Naive thymus-derived CD4-positive, alpha-beta T cell (primary cell): Measurements from ENCODE around the gene NID1. TPM values are rescaled to one million over a fixed set of nuclear protein-coding genes. Genes with fewer than 3 reads are reported as not detected.
"Not testable (repeated sequence)": the region's sequence is repeated elsewhere in the genome, so short reads cannot be mapped to it uniquely, and the experiment has no call there.

Experiments
- ATAC-seq: fragments of 150-1000 bp; cut with Tn5 transposase; 2 replicates; pipeline ENCODE4 v1.10.0; 2021; ENCODE audit warnings: mild to moderate bottlenecking, moderate library complexity
- CTCF ChIA-PET: fragments of 350-600 bp; sonication (Branson Sonifier 250); formaldehyde crosslinking; loops from one replicate; lab custom pipeline; 2021; ENCODE audit warnings: antibody characterized with exemption; lab: Charles Lee
- POLR2A ChIA-PET: fragments of 350-600 bp; sonication (Branson Sonifier 250); formaldehyde crosslinking; loops from one replicate; lab custom pipeline; 2021; ENCODE audit warnings: antibody characterized with exemption, inconsistent platforms; lab: Charles Lee
- DNase-seq, 9 donors: peaks; one replicate each; pipeline versions ENCODE4 v3.0.0 to v3.0.0-alpha.2; 2020 to 2022; ENCODE audit warnings: mixed read lengths in 1 of 9
- H3K27ac ChIP-seq: one replicate; pipeline ENCODE4 v1.7.0; 2013; ENCODE audit warnings: mild to moderate bottlenecking, low read depth, low read length, moderate library complexity
- H3K27me3 ChIP-seq, 2 donors: one replicate each; pipeline ENCODE4 v1.7.0; 2013; ENCODE audit warnings: low read length in 2 of 2, mild to moderate bottlenecking in 2 of 2, moderate library complexity in 2 of 2; ENCODE audit not compliant: control insufficient read depth in 2 of 2, insufficient read depth in 2 of 2
- H3K36me3 ChIP-seq, 3 experiments: 1 replicate in 2 of 3; 2 replicates in 1 of 3; pipeline ENCODE4 v1.7.0; 2013; ENCODE audit warnings: low read length in 3 of 3, mild to moderate bottlenecking in 3 of 3, moderate library complexity in 1 of 3; ENCODE audit not compliant: insufficient read depth in 3 of 3, control insufficient read depth in 2 of 3
- H3K4me1 ChIP-seq, 2 donors: one replicate each; pipeline ENCODE4 v1.7.0; 2013; ENCODE audit warnings: low read length in 2 of 2, mild to moderate bottlenecking in 2 of 2, moderate library complexity in 1 of 2; ENCODE audit not compliant: control insufficient read depth in 2 of 2, insufficient read depth in 2 of 2
- H3K4me3 ChIP-seq: 2 replicates; pipeline ENCODE4 v1.7.0; 2013; ENCODE audit warnings: mild to moderate bottlenecking, low read length
- H3K9me3 ChIP-seq, 3 experiments: 1 replicate in 2 of 3; 2 replicates in 1 of 3; pipeline ENCODE4 v1.7.0; 2013; ENCODE audit warnings: low read length in 3 of 3; ENCODE audit not compliant: control insufficient read depth in 2 of 3
- H3K27ac Mint-ChIP-seq, 9 donors: one replicate each; pipeline ENCODE4 v1.8.0; 2020 to 2022; ENCODE audit warnings: mixed read lengths in 9 of 9, mild to moderate bottlenecking in 8 of 9, moderate library complexity in 5 of 9, inconsistent platforms in 2 of 9
- H3K27me3 Mint-ChIP-seq, 5 donors: one replicate each; pipeline ENCODE4 v1.8.0; 2021 to 2022; ENCODE audit warnings: mixed read lengths in 5 of 5, mild to moderate bottlenecking in 1 of 5
- H3K36me3 Mint-ChIP-seq, 5 donors: one replicate each; pipeline ENCODE4 v1.8.0; 2020 to 2022; ENCODE audit warnings: mixed read lengths in 5 of 5, mild to moderate bottlenecking in 3 of 5, inconsistent platforms in 1 of 5
- H3K4me1 Mint-ChIP-seq, 7 donors: one replicate each; pipeline ENCODE4 v1.8.0; 2020 to 2022; ENCODE audit warnings: mixed read lengths in 7 of 7, mild to moderate bottlenecking in 3 of 7, inconsistent platforms in 1 of 7
- H3K4me3 Mint-ChIP-seq, 10 donors: one replicate each; pipeline ENCODE4 v1.8.0; 2020 to 2022; ENCODE audit warnings: mild to moderate bottlenecking in 10 of 10, mixed read lengths in 10 of 10, moderate library complexity in 6 of 10, inconsistent platforms in 2 of 10
- H3K9me3 Mint-ChIP-seq, 11 donors: one replicate each; pipeline ENCODE4 v1.8.0; 2020 to 2022; ENCODE audit warnings: mixed read lengths in 11 of 11, mild to moderate bottlenecking in 4 of 11, inconsistent platforms in 1 of 11, moderate library complexity in 1 of 11
- intact Hi-C, 2 donors: fragments of 100-400 bp; cut with micrococcal nuclease; formaldehyde crosslinking; loops; one replicate each; pipeline ENCODE4 v1.15.1; 2023
- polyA plus RNA-seq, 2 donors: library from polyadenylated mRNA; unstranded; fragments of 300-500 nt; fragmentation: Illumina TruSeq; gene quantifications; one replicate each; pipeline ENCODE4 v1.2.3, GENCODE V29; 2021
- total RNA-seq, 6 experiments: library from RNA in 5 of 6; stranded (reverse) in 5 of 6; gene quantifications; 1 replicate in 5 of 6; 2 replicates in 1 of 6; pipeline ENCODE4 v1.2.3 and lab custom pipeline; 2021 to 2026

Gene NID1
- total and polyA plus RNA-seq, 7 experiments from 2014 or later = 0.11 to 6.2 (median 0.22) TPM; not detected in 2

DNA sequence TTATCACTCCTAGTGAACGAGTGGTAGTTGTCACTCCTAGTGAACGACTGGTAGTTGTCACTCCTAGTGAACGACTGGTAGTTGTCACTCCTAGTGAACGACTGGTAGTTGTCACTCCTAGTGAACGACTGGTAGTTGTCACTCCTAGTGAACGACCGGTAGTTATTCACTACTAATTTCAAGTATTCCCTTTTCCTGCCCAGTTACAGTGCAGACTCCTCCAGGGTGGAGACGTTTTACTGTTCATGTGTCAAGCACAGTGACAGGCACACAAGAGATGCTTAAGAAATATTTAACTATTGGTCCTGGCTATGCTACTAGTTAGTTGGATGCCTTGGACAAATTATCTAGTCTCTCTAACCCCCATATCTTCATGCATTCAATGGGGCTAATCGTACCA is 61.8 kb downstream of the NID1 start:
- H3K27ac Mint-ChIP-seq = peak overlapping the region in 2 of 9 donors; percentile 40 to 68
- not testable (repeated sequence) for H3K9me3 Mint-ChIP-seq

DNA sequence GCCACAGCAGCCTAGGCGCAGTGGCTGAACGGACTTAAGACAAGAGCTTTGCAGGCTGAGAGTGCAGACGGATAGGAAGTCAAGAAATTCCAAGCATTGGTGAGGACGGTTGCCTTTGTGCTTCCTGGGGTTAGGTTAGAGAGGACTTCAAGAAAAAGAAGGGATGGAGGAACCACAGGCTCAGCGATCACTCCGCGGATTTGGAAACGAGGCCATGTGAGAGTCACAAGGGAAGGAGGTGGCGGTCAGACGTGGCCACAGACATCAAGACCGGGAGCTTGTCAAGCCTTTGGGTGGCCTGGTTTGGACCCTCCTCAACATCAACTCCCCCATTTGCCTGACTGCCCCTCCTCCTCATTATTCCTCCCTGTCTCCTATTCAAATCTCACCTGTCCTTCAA is 62.3 kb downstream of the NID1 start:
- no peak for ATAC-seq
- DNase-seq = no peak
- Mint-ChIP-seq H3K27me3 (no peaks in the 10 kb centered on the region), H3K36me3 (peaks cover 0 to 12% (median 0%) of the 10 kb centered on the region in 5 donors), H3K4me3 (peak overlapping the region in 1 of 10 donors; percentile 31), H3K4me1 (peaks cover 10 to 59% (median 20%) of the 10 kb centered on the region in 7 donors), H3K9me3 (no peaks in the 10 kb centered on the region), H3K27ac (peak overlapping the region in 4 of 9 donors; percentile 2 to 76 (median 54))
- Histone ChIP-seq H3K9me3 (no peaks in the 10 kb centered on the region), H3K27ac (no peak overlapping the region), H3K4me1 (peaks cover 10 to 29% of the 10 kb centered on the region in 2 donors), H3K4me3 (no peak overlapping the region), H3K36me3 (no peaks in the 10 kb centered on the region), H3K27me3 (no peaks in the 10 kb centered on the region)
- POLR2A ChIA-PET = no interaction called here
- intact Hi-C loops = no loop called here
- CTCF ChIA-PET = no interaction called here

More for the DNA sequence above, 61.8 kb downstream of the NID1 start:
- intact Hi-C loops, DNase-seq, ATAC-seq, H3K9me3 ChIP-seq, H3K4me3 ChIP-seq, CTCF ChIA-PET, H3K36me3 ChIP-seq, H3K27me3 ChIP-seq, H3K27me3 Mint-ChIP-seq, H3K4me3 Mint-ChIP-seq, POLR2A ChIA-PET, H3K27ac ChIP-seq: not testable (repeated sequence)
- H3K4me1 ChIP-seq = peaks cover 10 to 24% of the 10 kb centered on the region in 2 donors
- Mint-ChIP-seq H3K4me1 (peaks cover 10 to 55% (median 20%) of the 10 kb centered on the region in 7 donors), H3K36me3 (peaks cover 0 to 15% (median 0%) of the 10 kb centered on the region in 5 donors)

DNA sequence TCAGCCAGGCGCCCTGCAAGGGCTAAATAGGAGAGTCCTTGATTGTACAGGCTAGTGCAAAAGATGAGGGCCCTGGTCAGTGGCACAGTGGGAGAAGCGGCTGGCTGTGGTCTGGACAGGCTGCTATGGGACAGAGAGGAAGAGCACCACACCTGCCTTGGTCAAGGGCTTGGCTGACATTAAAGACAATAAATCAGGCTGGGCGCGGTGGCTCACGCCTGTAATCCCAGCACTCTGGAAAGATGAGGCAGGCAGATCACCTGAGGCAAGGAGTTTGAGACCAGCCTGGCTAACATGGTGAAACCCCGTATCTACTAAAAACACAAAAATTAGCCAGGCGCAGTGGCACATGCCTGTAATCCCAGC is 62.9 kb downstream of the NID1 start:
- H3K27ac ChIP-seq = no peak overlapping the region
- ChIA-PET POLR2A (no interaction called here), CTCF (interaction anchor here (1.0 kb wide), 1 partner anchor 12 kb away, joined by 3 read pairs; no protein-coding TSS in a partner anchor)
- no peaks in the 10 kb centered on the region for H3K27me3 Mint-ChIP-seq
- intact Hi-C loops = no loop called here
- H3K36me3 Mint-ChIP-seq = peaks cover 0 to 12% (median 0%) of the 10 kb centered on the region in 5 donors
- H3K4me1 Mint-ChIP-seq = peaks cover 10 to 61% (median 20%) of the 10 kb centered on the region in 7 donors
- peak overlapping the region in 2 of 9 donors; percentile 68 to 76 for H3K27ac Mint-ChIP-seq
- no peak for ATAC-seq
- peaks cover 10 to 31% of the 10 kb centered on the region in 2 donors for H3K4me1 ChIP-seq
- no peak overlapping the region for H3K4me3 Mint-ChIP-seq
- no peaks in the 10 kb centered on the region for H3K27me3 ChIP-seq
- H3K9me3 Mint-ChIP-seq = no peaks in the 10 kb centered on the region
- H3K9me3 ChIP-seq = no peaks in the 10 kb centered on the region
- no peaks in the 10 kb centered on the region for H3K36me3 ChIP-seq
- DNase-seq = no peak
- no peak overlapping the region for H3K4me3 ChIP-seq

DNA sequence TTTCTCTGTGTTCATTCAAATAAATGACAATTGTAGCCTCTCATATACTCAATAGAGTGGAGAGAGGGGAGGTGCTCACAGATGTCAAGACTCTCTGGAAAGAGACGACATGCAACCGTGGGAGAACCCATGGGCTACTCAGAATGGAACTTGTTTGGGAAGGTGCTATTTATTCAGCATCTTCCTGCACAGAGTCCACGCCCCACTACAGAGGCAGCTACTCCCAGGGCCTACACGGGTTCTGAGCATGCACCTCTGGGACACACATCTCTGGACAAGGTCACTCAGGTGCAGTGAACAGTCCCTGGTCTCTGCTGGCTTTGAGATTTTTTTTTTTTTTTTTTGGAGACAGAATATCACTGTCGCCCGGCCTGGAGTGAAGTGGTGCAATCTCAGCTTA is 64.1 kb downstream of the NID1 start:
- POLR2A ChIA-PET = interaction anchor here (0.7 kb wide), 1 partner anchor 1310 kb away, joined by 3 read pairs; no protein-coding TSS in a partner anchor
- no peak for ATAC-seq
- CTCF ChIA-PET = no interaction called here
- Histone ChIP-seq H3K4me3 (no peak overlapping the region), H3K36me3 (no peaks in the 10 kb centered on the region), H3K27ac (no peak overlapping the region), H3K4me1 (peaks cover 10 to 31% of the 10 kb centered on the region in 2 donors), H3K9me3 (no peaks in the 10 kb centered on the region), H3K27me3 (no peaks in the 10 kb centered on the region)
- DNase-seq = no peak
- Mint-ChIP-seq H3K36me3 (peaks cover 0 to 14% (median 0%) of the 10 kb centered on the region in 5 donors), H3K9me3 (no peaks in the 10 kb centered on the region), H3K27ac (peak overlapping the region in 5 of 9 donors; percentile 36 to 97 (median 87)), H3K4me1 (peaks cover 10 to 68% (median 20%) of the 10 kb centered on the region in 7 donors), H3K27me3 (no peaks in the 10 kb centered on the region), H3K4me3 (peak overlapping the region in 1 of 10 donors; percentile 10)
- intact Hi-C loops = no loop called here

DNA sequence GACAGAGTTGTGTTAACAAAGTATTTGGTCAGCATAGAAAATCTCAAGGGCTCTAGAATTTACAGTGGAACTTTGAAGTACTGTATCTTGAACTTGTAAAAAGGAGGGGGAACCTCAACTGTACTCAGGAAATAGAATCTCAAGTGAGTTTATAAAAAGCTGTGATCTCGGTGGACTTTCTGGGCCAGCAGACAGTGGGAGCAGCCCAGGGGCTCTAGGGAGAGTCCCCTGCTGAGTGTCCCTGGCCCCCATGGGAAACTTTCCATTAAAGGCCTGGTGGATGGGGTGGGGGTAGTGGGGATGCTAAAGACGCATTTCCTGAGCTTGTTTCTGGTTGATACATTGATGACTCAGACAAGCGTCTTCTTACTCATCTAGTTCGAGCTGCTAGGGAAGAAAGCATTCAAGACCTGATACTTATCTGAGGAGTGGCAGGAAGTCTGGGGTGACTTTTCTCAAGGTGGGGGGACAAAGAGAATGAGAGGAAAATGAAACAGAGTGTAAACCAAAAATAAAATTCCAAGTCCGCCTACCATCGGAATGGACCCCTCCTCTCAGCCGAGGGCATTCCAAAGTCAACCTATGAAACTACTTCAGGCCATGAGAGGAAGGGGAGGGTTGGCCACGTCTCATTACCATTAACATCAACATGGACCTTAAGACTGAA is 65.5 kb downstream of the NID1 start:
- peak in 8 of 9 donors; percentile 7 to 75 (median 37) for DNase-seq
- Histone ChIP-seq H3K27ac (peak overlapping the region; percentile 22), H3K4me1 (peaks cover 10 to 31% of the 10 kb centered on the region in 2 donors), H3K27me3 (no peaks in the 10 kb centered on the region), H3K4me3 (no peak overlapping the region), H3K36me3 (no peaks in the 10 kb centered on the region), H3K9me3 (no peaks in the 10 kb centered on the region)
- CTCF ChIA-PET = no interaction called here
- H3K27me3 Mint-ChIP-seq = no peaks in the 10 kb centered on the region
- H3K36me3 Mint-ChIP-seq = peaks cover 0 to 14% (median 0%) of the 10 kb centered on the region in 5 donors
- H3K9me3 Mint-ChIP-seq = no peaks in the 10 kb centered on the region
- peak overlapping the region; percentile 19 to 97 (median 80) for H3K27ac Mint-ChIP-seq
- H3K4me3 Mint-ChIP-seq = peak overlapping the region in 9 of 10 donors; percentile 0 to 71 (median 55)
- H3K4me1 Mint-ChIP-seq = peaks cover 10 to 71% (median 20%) of the 10 kb centered on the region in 7 donors
- ATAC-seq = peak; percentile 90
- POLR2A ChIA-PET = interaction anchor here (0.6 to 0.9 kb wide), 2 partner anchors 27 to 133 kb away, joined by 3 read pairs; partner anchors contain the start of gene LYST
- intact Hi-C loops = loop anchor here (1.0 to 5.0 kb wide), 13 partner anchors 28 to 671 kb away; partner anchors contain the start of genes ERO1B (in 2 of the 2), ARID4B (in 1 of the 2), GGPS1 (in 1 of the 2) and HEATR1 (in 1 of the 2)

DNA sequence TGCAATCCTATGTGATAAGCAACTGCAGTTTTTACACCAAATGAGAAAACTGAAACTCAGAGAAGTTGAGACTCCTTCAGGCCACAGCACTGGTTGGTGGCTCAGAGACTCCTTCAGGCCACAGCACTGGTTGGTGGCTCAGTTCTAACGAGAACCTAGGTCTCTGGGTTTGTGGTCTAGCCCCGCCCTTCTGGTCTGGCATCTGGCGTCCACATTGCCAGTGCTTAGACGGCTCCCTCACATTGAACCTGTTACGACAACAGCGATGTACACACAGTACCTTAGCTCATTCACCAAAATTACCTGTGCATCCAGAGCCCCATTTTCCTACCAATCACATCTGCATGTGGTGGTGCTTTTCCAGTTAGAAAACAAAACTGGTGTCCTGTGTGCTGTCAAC is 66.1 kb downstream of the NID1 start:
- CTCF ChIA-PET = no interaction called here

More for the DNA sequence above, 66.1 kb downstream of the NID1 start:
- peak overlapping the region in 7 of 9 donors; percentile 27 to 97 (median 84) for H3K27ac Mint-ChIP-seq
- H3K9me3 Mint-ChIP-seq = no peaks in the 10 kb centered on the region
- Histone ChIP-seq H3K4me3 (peak overlapping the region; percentile 2), H3K36me3 (no peaks in the 10 kb centered on the region), H3K4me1 (peaks cover 10 to 31% of the 10 kb centered on the region in 2 donors), H3K9me3 (no peaks in the 10 kb centered on the region), H3K27ac (peak overlapping the region; percentile 22), H3K27me3 (no peaks in the 10 kb centered on the region)
- H3K4me3 Mint-ChIP-seq = peak overlapping the region in 7 of 10 donors; percentile 32 to 71 (median 55)
- ATAC-seq = peak; percentile 53
- H3K27me3 Mint-ChIP-seq = no peaks in the 10 kb centered on the region
- intact Hi-C loops = loop anchor here (1.0 to 5.0 kb wide), 13 partner anchors 28 to 670 kb away; partner anchors contain the start of genes ERO1B (in 2 of the 2), ARID4B (in 1 of the 2), GGPS1 (in 1 of the 2) and HEATR1 (in 1 of the 2)
- peak in 1 of 9 donors; percentile 51 for DNase-seq
- H3K36me3 Mint-ChIP-seq = peaks cover 0 to 14% (median 0%) of the 10 kb centered on the region in 5 donors
- POLR2A ChIA-PET = interaction anchor here (0.9 kb wide), 1 partner anchor 132 kb away, joined by 3 read pairs; the partner anchor contains the start of gene LYST
- peaks cover 10 to 65% (median 18%) of the 10 kb centered on the region in 7 donors for H3K4me1 Mint-ChIP-seq
